Activated CD4-positive, alpha-beta T cell treated with anti-CD3 and anti-CD28 coated beads, Interleukin-2, Interleukin-4, amounts not matched to agents 100 ng/mL and 50 ng/mL, durations not matched to agents 16 hours and 8 hours (primary cell): ENCODE results near the gene LPXN.

ENCODE experiments used
- DNase-seq: peaks from one replicate; pipeline ENCODE4 v3.0.0-alpha.2; 2020; ENCODE audit warnings: low spot score

Gene LPXN

GRCh38 chr11:58575377-58576020 lies at the start of gene LPXN:
Gene LPXN, minus strand, starts transcription at chr11:58575856. Its CDS starts 84 bp downstream, at chr11:58575772.
- DNase-seq = peak; percentile 70

- no peak for DNase-seq
Observed at GRCh38 chr11:58625086-58625485, 49.4 kb upstream of the LPXN start.

- DNase-seq = no peak
Observed at GRCh38 chr11:58622344-58622743, 46.7 kb upstream of the LPXN start, which contains the start of gene CNTF. Gene CNTF, plus strand, starts transcription at chr11:58622665. Its CDS starts 88 bp downstream, at chr11:58622753.

- DNase-seq = no peak
Observed at GRCh38 chr11:58621586-58622262, 46.1 kb upstream of the LPXN start.

GRCh38 chr11:58617976-58618557 lies 42.4 kb upstream of the LPXN start:
- DNase-seq = no peak

GRCh38 chr11:58616594-58616993 lies 40.9 kb upstream of the LPXN start:
- DNase-seq = no peak

GRCh38 chr11:58615559-58615958 lies 39.9 kb upstream of the LPXN start:
- no peak for DNase-seq

GRCh38 chr11:58613228-58613627 lies 37.6 kb upstream of the LPXN start:
- DNase-seq = peak; percentile 4

- no peak for DNase-seq
Observed at GRCh38 chr11:58609723-58610122, 34.1 kb upstream of the LPXN start.

- DNase-seq = no peak
Observed at GRCh38 chr11:58608331-58608730, 32.7 kb upstream of the LPXN start.

GRCh38 chr11:58606930-58607714 lies 31.5 kb upstream of the LPXN start:
- DNase-seq = no peak

- DNase-seq = no peak
Observed at GRCh38 chr11:58600510-58600909, 24.9 kb upstream of the LPXN start.

- DNase-seq = peak; percentile 49
Observed at GRCh38 chr11:58597486-58598144, 22.0 kb upstream of the LPXN start.

GRCh38 chr11:58596621-58597020 lies 21.0 kb upstream of the LPXN start:
- no peak for DNase-seq

GRCh38 chr11:58594826-58595225 lies 19.2 kb upstream of the LPXN start:
- no peak for DNase-seq

- DNase-seq = no peak
Observed at GRCh38 chr11:58592760-58593472, 17.3 kb upstream of the LPXN start.

- DNase-seq = no peak
Observed at GRCh38 chr11:58591659-58592058, 16.0 kb upstream of the LPXN start.

GRCh38 chr11:58586998-58587397 lies 11.3 kb upstream of the LPXN start:
- DNase-seq = no peak

- DNase-seq = no peak
Observed at GRCh38 chr11:58582437-58582836, 6.8 kb upstream of the LPXN start.

- peak; percentile 35 for DNase-seq
Observed at GRCh38 chr11:58580311-58580710, 4.7 kb upstream of the LPXN start.
